CD4-positive, alpha-beta T cell (primary cell): ENCODE measurements around the gene TRNAU1AP. TPM values are rescaled to one million over a fixed set of nuclear protein-coding genes. Genes with fewer than 3 reads are reported as not detected.
A peak's percentile ranks its signal among the peaks of the same experiment; 100 is the strongest.

Experiments used
- ATAC-seq: fragments of 200-7000 bp; cut with Tn5 transposase; one replicate; pipeline ENCODE4 v1.10.0; 2022; ENCODE audit warnings: mild to moderate bottlenecking; ENCODE audit not compliant: poor library complexity
- CTCF ChIA-PET: fragments of 350-600 bp; sonication (Branson Sonifier 250); formaldehyde crosslinking; loops from one replicate; lab custom pipeline; 2021; ENCODE audit warnings: antibody characterized with exemption, inconsistent platforms; lab: Charles Lee
- POLR2A ChIA-PET: fragments of 350-600 bp; sonication (Branson Sonifier 250); formaldehyde crosslinking; loops from one replicate; lab custom pipeline; 2021; ENCODE audit warnings: antibody characterized with exemption, inconsistent platforms; lab: Charles Lee
- DNase-seq, 14 experiments: peaks; one replicate each; pipeline ENCODE4 v3.0.0-alpha.2; 2013 to 2020; ENCODE audit warnings: mixed read lengths in 2 of 14
- H3K27ac ChIP-seq, 2 donors: one replicate each; pipeline versions ENCODE4 v1.5.1 to v1.7.0; 2013; ENCODE audit warnings: low read length in 2 of 2, low read depth in 1 of 2, mild to moderate bottlenecking in 1 of 2
- H3K27me3 ChIP-seq, 2 experiments: 1 replicate in 1 of 2; 2 replicates in 1 of 2; pipeline versions ENCODE4 v1.6.1 to v1.7.0; 2013; ENCODE audit warnings: low read length in 2 of 2, control low read depth in 1 of 2, mild to moderate bottlenecking in 1 of 2, moderate library complexity in 1 of 2; ENCODE audit not compliant: insufficient read depth in 2 of 2, control insufficient read depth in 1 of 2
- H3K36me3 ChIP-seq: one replicate; pipeline ENCODE4 v1.6.1; 2013; ENCODE audit warnings: low read length, control low read depth; ENCODE audit not compliant: insufficient read depth
- H3K4me1 ChIP-seq: one replicate; pipeline ENCODE4 v1.6.1; 2013; ENCODE audit warnings: low read length, control low read depth; ENCODE audit not compliant: insufficient read depth
- H3K4me3 ChIP-seq: one replicate; pipeline ENCODE4 v1.5.1; 2013; ENCODE audit warnings: mild to moderate bottlenecking, low read length, moderate library complexity
- H3K9me3 ChIP-seq, 2 experiments: 1 replicate in 1 of 2; 2 replicates in 1 of 2; pipeline versions ENCODE4 v1.6.1 to v1.7.0; 2013; ENCODE audit warnings: low read length in 2 of 2, mild to moderate bottlenecking in 2 of 2, control low read depth in 1 of 2, moderate library complexity in 1 of 2; ENCODE audit not compliant: control insufficient read depth in 1 of 2, insufficient read depth in 1 of 2
- H3K27ac Mint-ChIP-seq: one replicate; pipeline ENCODE4 v1.8.0; 2020; ENCODE audit warnings: mixed read lengths
- H3K27me3 Mint-ChIP-seq: one replicate; pipeline ENCODE4 v1.8.0; 2021; ENCODE audit warnings: mixed read lengths
- H3K36me3 Mint-ChIP-seq: one replicate; pipeline ENCODE4 v1.8.0; 2021; ENCODE audit warnings: low read depth, mixed read lengths
- H3K4me1 Mint-ChIP-seq: one replicate; pipeline ENCODE4 v1.8.0; 2021; ENCODE audit warnings: low read depth, mixed read lengths
- H3K4me3 Mint-ChIP-seq: one replicate; pipeline ENCODE4 v1.8.0; 2020; ENCODE audit warnings: mild to moderate bottlenecking, mixed read lengths
- H3K9me3 Mint-ChIP-seq: one replicate; pipeline ENCODE4 v1.8.0; 2020; ENCODE audit warnings: mixed read lengths
- CTCF ChIP-seq: fragments of 200-600 bp; IDR thresholded peaks from one replicate; pipeline ENCODE4 v1.8.0; 2022; ENCODE audit warnings: antibody characterized with exemption, mild to moderate bottlenecking
- intact Hi-C, 2 experiments: fragments of 100-400 bp; cut with DNase I in 1 of 2; cut with micrococcal nuclease in 1 of 2; formaldehyde crosslinking; loops; one replicate each; pipeline versions ENCODE4 v1.15.1 to v1.9.0; 2023 to 2025; cut with DNase I, micrococcal nuclease
- total RNA-seq, 174 experiments: library from RNA in 2 of 174; stranded (reverse) in 2 of 174; gene quantifications; one replicate each; pipeline ENCODE4 v1.2.3 and lab custom pipeline; 2021 to 2026

Gene TRNAU1AP
- total RNA-seq, 2 experiments from 2014 or later = 21.4 to 24.2 TPM

- CTCF ChIA-PET = interaction anchor here (0.7 kb wide), 1 partner anchor 191 kb away, joined by 3 read pairs; the partner anchor contains the start of gene YTHDF2
Observed at GRCh38 chr1:28545246-28545628, 7.6 kb upstream of the TRNAU1AP start.

DNA sequence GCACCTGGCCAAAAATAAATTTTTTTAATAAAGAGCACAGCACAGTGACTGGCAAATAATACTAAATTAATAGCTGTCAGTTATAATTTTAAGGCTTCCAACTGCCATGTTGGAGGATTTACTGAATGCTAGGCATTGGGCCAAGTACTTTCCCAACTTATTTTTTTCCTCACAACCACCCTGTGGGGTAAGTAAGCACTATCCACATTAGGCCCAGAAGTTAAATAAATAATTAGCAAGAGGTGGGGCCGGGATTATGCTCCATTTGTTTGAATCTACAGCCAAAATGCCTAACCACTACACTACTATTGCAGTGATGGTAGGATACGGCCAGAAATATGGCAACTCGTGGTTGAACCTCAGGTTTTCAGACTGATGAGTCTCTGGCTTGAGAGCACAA is 4.6 kb upstream of the TRNAU1AP start:
- ChIA-PET CTCF (no interaction called here), POLR2A (no interaction called here)
- no peak for DNase-seq
- H3K27ac ChIP-seq = no peak overlapping the region
- Mint-ChIP-seq H3K27ac (no peak overlapping the region), H3K4me3 (no peak overlapping the region), H3K36me3 (peaks cover 10% of the 10 kb centered on the region), H3K4me1 (peaks cover 16% of the 10 kb centered on the region), H3K9me3 (no peaks in the 10 kb centered on the region), H3K27me3 (no peaks in the 10 kb centered on the region)
- no peaks in the 10 kb centered on the region for H3K27me3 ChIP-seq
- H3K4me3 ChIP-seq = no peak overlapping the region
- TF ChIP-seq CTCF = no peak
- ATAC-seq = no peak
- intact Hi-C loops = no loop called here
- H3K36me3 ChIP-seq = no peaks in the 10 kb centered on the region
- peaks cover 11% of the 10 kb centered on the region for H3K4me1 ChIP-seq
- no peaks in the 10 kb centered on the region for H3K9me3 ChIP-seq

More at GRCh38 chr1:28545246-28545628, 7.6 kb upstream of the TRNAU1AP start:
- POLR2A ChIA-PET = no interaction called here
- no peak for TF ChIP-seq CTCF
- Histone ChIP-seq H3K27me3 (no peaks in the 10 kb centered on the region), H3K4me3 (no peak overlapping the region), H3K4me1 (no peaks in the 10 kb centered on the region), H3K27ac (no peak overlapping the region), H3K36me3 (no peaks in the 10 kb centered on the region), H3K9me3 (no peaks in the 10 kb centered on the region)
- Mint-ChIP-seq H3K27me3 (no peaks in the 10 kb centered on the region), H3K4me1 (no peaks in the 10 kb centered on the region), H3K9me3 (no peaks in the 10 kb centered on the region), H3K36me3 (no peaks in the 10 kb centered on the region), H3K4me3 (no peak overlapping the region), H3K27ac (no peak overlapping the region)
- no peak for ATAC-seq
- intact Hi-C loops = no loop called here
- DNase-seq = no peak

GRCh38 chr1:28551381-28551780 is 1.5 kb upstream of the TRNAU1AP start:
- H3K36me3 ChIP-seq = peaks cover 3% of the 10 kb centered on the region
- Mint-ChIP-seq H3K36me3 (peaks cover 21% of the 10 kb centered on the region), H3K4me1 (peaks cover 31% of the 10 kb centered on the region), H3K4me3 (no peak overlapping the region), H3K9me3 (no peaks in the 10 kb centered on the region), H3K27me3 (no peaks in the 10 kb centered on the region), H3K27ac (peak overlapping the region; percentile 99)
- ATAC-seq (no peak), DNase-seq (no peak)
- no peaks in the 10 kb centered on the region for H3K27me3 ChIP-seq
- ChIA-PET CTCF (interaction anchor here (0.8 to 3.4 kb wide), 3 partner anchors 30 to 42 kb away, joined by 3 to 19 read pairs (median 3); no protein-coding TSS in a partner anchor), POLR2A (interaction anchor here (0.6 to 5.3 kb wide), 2 partner anchors 30 to 191 kb away, joined by 3 to 138 read pairs; no protein-coding TSS in a partner anchor)
- no peak overlapping the region for H3K27ac ChIP-seq
- H3K4me1 ChIP-seq = peaks cover 22% of the 10 kb centered on the region
- intact Hi-C loops = loop anchor here (5.0 to 10.0 kb wide), 3 partner anchors 44 to 1207 kb away; partner anchors contain the start of genes EYA3 (in 1 of the 2), RCC1 (in 1 of the 2) and SYTL1 (in 1 of the 2)
- no peak for TF ChIP-seq CTCF
- no peaks in the 10 kb centered on the region for H3K9me3 ChIP-seq
- H3K4me3 ChIP-seq = no peak overlapping the region
